SU-DHL-6 (cell line): ENCODE results near the gene ECSIT.

Experiments
- CTCF ChIP-seq: fragments of 200-600 bp; sonication (generic); IDR thresholded peaks from one replicate; pipeline ENCODE4 v1.5.1; 2017; ENCODE audit warnings: antibody characterized with exemption, mild to moderate bottlenecking, low read length, moderate library complexity; ENCODE audit not compliant: insufficient read depth, poor library complexity, severe bottlenecking
- EZH2phosphoT487 ChIP-seq: fragments of 200-600 bp; sonication (generic), shearing (Covaris generic); conservative IDR thresholded peaks from 2 replicates; pipeline ENCODE4 v1.6.1; 2018; ENCODE audit warnings: mild to moderate bottlenecking, antibody characterized with exemption, low read length, moderate library complexity, mixed read lengths

- TF ChIP-seq CTCF: no peak
- TF ChIP-seq EZH2phosphoT487: no peak
Measured at GRCh38 chr19:11479090-11479897, 49.6 kb downstream of the ECSIT start.
